GM19372 (cell line): ENCODE measurements around the gene ST7.
"Not testable (repeated sequence)": the region's sequence is repeated elsewhere in the genome, so short reads cannot be mapped to it uniquely, and the experiment has no call there.

ENCODE experiments used
- ATAC-seq: cut with Tn5 transposase; IDR thresholded peaks from one replicate; pipeline ENCODE4 v1.9.1; 2021; ENCODE audit warnings: mild to moderate bottlenecking, low read depth, moderate library complexity; ENCODE audit not compliant: unreplicated experiment

Gene ST7

GRCh38 chr7:116949941-116950801 lies 3.1 kb upstream of the ST7 start:
- ATAC-seq = no peak

DNA sequence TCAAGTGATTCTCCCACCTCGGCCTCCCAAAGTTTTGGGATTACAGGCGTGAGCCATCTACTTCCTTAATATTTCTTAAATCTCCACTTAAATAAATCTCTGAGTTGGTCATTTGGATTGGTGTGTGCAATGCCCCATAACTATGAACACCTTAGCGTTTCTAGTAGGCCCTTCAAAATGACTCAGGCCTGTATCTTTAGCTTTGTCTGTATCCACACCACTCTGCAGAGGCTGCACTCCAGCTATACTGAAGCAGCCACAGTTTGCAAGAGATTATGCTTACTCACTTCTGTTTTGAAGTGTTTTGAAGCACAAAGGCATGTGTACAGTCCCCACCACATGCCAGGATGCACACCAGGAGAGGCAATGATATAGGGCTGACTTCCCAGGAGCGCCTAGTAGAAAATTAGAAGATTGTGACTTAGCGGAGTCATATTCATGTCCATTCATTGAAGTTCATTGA lies 2.4 kb upstream of the ST7 start:
- ATAC-seq = no peak

- ATAC-seq = no peak
These were observed 1.7 kb upstream of the ST7 start for GRCh38 chr7:116951366-116952292.

- ATAC-seq = peak; percentile 22
These were observed 498 bp upstream of the ST7 start for GRCh38 chr7:116952635-116953371.

DNA sequence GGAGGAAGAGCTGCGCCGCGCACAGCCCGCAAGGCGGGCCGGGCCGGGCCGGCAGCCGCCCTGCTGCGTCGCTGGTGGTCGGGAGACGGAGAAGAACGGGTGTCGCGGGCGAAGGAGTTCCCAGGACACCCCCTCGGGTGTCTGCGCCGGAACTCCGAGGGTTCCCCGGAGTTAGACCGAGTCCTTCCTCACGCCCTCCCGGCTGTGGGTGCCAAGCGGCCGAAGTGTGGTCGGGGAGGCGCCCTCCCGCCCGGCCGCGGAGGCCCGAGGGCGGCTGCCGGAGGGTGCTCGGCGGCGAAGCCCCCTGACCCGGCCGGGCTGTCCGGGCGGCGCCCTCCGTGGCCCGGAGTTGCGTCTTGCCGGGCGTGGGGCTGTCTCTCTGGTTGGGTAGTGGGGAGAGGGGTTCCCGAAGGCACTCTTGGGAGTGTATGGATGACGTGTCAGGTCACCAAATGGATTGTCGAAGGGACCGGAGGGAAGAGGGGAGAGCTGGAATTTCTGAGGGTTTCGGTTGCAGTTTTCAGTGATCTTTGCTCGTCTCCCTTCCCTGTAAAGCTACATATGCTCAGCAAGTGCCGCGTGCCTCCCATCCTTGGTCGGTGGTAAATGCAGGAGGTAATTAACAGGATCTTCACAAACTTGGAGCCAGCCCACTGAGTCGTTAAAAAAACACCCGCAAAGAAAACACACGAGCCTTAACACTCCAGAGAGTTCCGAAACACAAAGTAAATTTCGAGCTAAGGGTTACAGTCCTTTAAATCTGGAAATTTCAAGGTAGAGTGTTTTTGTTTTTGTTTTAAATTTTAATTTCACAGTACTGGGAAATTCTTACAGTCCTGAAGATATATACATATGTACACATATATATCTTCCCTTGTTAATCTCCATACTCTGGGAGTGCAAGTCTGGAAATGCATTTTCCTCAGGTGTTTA lies 871 bp downstream of the ST7 start:
- ATAC-seq = peak; percentile 22

DNA sequence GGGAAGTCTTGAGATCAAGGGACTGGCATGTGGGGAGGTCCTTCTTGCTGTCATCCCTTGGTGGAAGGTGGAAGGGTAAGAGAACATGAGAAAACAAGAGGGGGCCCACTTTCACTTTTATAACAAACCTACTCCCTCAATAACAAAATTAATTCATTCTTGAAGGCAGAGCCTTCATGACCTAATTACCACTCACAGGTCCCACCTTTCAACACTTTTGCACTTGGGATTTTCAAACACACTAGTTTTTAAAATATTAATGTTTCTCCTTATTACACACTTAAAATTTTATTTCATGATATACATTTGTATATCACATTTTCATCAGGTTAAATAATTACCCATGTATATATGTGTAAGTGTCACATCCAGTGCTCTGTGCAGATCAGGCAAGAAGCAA lies 2.0 kb downstream of the ST7 start:
- ATAC-seq = no peak

- ATAC-seq = peak; percentile 65
These were observed 2.6 kb downstream of the ST7 start for GRCh38 chr7:116955801-116956476.

GRCh38 chr7:116956477-116956804 lies 3.1 kb downstream of the ST7 start:
- ATAC-seq = no peak

DNA sequence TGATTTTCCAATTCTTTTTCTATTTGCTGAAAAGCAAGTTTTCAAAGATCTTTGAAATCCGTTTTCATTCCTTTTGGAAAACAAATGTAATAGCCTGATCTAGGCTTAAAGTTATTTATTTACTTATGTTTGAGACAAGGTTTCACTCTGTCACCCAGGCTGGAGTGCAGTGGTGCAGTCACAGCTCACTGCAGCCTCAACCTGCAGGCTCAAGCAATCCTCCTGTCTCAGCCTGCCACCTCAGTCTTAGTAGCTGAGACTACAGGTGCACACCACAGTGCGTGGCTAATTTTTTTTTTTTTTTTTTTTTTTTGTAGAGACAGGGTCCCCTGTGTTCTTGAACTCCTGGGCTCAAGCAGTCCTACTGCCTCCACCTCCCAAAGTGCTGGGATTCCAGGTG lies 4.6 kb downstream of the ST7 start:
- ATAC-seq = no peak

GRCh38 chr7:116961966-116962673 lies 8.8 kb downstream of the ST7 start:
- ATAC-seq = not testable (repeated sequence)

- ATAC-seq = no peak
These were observed 9.9 kb downstream of the ST7 start for GRCh38 chr7:116963234-116963633.

GRCh38 chr7:116966601-116967000 lies 13.3 kb downstream of the ST7 start:
- ATAC-seq = no peak

- no peak for ATAC-seq
These were observed 14.1 kb downstream of the ST7 start for GRCh38 chr7:116967254-116967922.

DNA sequence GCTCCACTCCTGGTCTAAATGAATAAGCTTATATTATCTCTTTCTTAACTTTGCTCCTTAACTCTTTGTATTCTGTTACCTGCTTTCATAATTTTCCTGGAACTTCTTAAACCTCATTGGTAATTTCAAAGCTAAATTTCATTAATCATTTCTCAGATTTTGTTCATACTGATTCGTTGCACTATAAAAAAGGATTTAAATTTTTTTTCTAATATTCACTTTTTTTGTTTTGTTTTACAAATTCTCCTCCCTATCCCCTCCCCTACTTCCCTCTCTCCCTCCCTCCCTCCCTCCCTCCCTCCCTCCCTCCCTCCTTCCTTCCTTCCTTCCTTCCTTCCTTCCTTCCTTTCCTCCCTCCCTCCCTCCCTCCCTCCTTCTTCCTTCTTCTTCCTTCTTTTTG lies 14.7 kb downstream of the ST7 start:
- ATAC-seq = no peak

GRCh38 chr7:116968631-116969030 lies 15.3 kb downstream of the ST7 start:
- no peak for ATAC-seq

GRCh38 chr7:116969371-116969902 lies 16.1 kb downstream of the ST7 start:
- no peak for ATAC-seq

- ATAC-seq = peak; percentile 66
These were observed 17.1 kb downstream of the ST7 start for GRCh38 chr7:116970238-116970910.
